Body of pancreas (tissue), 4 donors: ENCODE results near the gene TBX2.
"Not testable (repeated sequence)": the region's sequence is repeated elsewhere in the genome, so short reads cannot be mapped to it uniquely, and the experiment has no call there.

Source experiments
- CTCF ChIP-seq, 7 experiments: fragments of 450-650 bp in 4 of 7; fragments of 200-600 bp in 3 of 7; sonication (generic) in 3 of 7; IDR thresholded peaks; one replicate each; pipeline ENCODE4 v1.5.1; 2016 to 2019; ENCODE audit warnings: antibody characterized with exemption in 7 of 7
- POLR2A ChIP-seq, 3 donors: fragments of 450-650 bp; IDR thresholded peaks; one replicate each; pipeline ENCODE4 v1.6.1; 2016; ENCODE audit warnings: antibody characterized with exemption in 3 of 3, mild to moderate bottlenecking in 2 of 3

GRCh38 chr17:61429831-61430230, 30.2 kb downstream of the TBX2 start:
- not testable (repeated sequence) for TF ChIP-seq POLR2A, CTCF (IDR thresholded peaks at IDR 0.05)
